Stimulated activated CD4-positive, alpha-beta T cell treated with anti-CD3 and anti-CD28 coated beads, Interleukin-1b, Interleukin-23, amount 100 ng/mL, for 48 hours (primary cell): Measurements from ENCODE around the gene OR10H5.
A peak's percentile ranks its signal among the peaks of the same experiment; 100 is the strongest.
"Not testable (repeated sequence)": the region's sequence is repeated elsewhere in the genome, so short reads cannot be mapped to it uniquely, and the experiment has no call there.

Experiments used
- DNase-seq: peaks from one replicate; pipeline ENCODE4 v3.0.0-alpha.2; 2020

Gene OR10H5

GRCh38 chr19:15812060-15812722 lies 24.7 kb downstream of the OR10H5 start:
- DNase-seq: peak; percentile 6

DNA sequence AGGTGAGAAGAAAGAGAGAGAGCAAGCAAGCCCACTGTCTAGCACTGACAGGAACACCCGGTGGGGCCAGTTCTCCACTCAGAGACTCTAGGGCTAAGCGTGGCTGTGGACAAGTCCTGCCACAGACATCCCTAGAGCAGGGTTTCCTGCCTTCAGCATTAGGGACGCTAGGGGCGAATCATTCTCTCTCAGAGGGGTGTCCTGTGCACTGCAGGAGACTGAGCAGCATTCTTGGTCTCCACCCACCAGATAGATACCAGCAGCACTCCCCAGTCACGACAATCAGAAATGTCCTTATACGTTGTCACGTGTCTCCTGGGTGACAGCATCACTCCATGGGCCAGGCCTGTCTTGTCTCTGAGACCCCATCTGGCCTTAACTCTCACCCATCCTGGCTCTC lies 26.5 kb downstream of the OR10H5 start:
- DNase-seq: no peak

DNA sequence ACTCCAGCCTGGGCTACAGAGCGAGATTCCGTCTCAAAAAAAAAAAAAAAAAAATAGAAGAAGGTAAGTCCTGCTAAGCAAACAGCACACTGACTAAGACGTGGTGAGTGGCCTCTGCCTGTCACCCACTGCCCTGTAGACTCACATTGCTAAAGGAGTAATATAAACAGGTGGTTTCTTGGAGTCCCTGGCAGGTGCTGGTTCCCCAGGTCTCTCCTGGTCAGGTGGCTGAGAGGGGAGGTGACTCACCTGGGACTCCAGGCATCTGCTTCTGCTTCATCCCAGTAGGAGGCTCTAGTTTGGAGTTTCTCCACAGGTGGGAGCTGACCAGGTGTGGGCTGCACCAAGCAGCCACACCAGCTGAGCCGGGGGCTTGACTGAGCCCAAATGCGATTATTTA lies 27.8 kb downstream of the OR10H5 start, which contains the start of gene OR10H1:
OR10H1 (minus strand) TSS at position 359 of the 400 bp plus-strand sequence. CDS start 7,627 bp downstream, outside the sequence.
- DNase-seq: no peak

DNA sequence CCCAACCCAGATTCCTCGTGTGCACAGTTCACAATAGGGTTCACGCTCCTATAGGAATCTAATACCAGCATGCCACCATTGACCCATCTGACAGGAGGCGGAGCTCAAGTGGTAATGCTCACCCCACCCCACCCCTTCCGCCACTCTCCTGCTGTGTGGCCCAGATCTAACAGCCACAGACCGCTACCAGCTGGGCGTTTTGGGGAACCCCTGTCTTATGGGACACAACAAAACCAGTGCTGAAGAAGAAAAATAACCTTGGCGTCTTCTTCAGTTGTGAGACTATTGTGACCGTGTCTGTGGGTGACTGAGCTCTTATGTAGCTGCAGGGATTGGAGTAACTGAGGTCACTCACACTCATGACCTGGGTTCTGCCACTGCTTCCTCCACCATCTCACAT lies 33.2 kb downstream of the OR10H5 start:
- DNase-seq: no peak

DNA sequence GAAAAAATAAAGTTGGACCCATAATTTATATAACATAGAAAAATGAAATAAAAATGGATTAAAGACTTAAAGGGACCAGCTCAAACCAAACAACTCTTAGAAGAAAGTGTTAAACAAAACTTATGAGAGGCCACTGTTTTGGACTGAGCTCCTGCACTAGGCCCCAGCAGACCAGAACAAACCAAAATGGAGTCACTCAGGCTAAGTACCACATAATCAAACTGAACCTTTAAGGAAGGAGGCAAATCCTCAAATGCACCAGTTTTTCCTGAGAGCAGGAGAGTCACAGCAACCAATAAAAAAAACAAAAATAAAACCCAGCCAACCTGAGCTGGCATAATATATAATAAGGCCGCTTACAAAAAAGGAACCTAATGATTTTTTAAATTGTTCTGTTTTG lies 38.3 kb downstream of the OR10H5 start:
- DNase-seq: no peak

DNA sequence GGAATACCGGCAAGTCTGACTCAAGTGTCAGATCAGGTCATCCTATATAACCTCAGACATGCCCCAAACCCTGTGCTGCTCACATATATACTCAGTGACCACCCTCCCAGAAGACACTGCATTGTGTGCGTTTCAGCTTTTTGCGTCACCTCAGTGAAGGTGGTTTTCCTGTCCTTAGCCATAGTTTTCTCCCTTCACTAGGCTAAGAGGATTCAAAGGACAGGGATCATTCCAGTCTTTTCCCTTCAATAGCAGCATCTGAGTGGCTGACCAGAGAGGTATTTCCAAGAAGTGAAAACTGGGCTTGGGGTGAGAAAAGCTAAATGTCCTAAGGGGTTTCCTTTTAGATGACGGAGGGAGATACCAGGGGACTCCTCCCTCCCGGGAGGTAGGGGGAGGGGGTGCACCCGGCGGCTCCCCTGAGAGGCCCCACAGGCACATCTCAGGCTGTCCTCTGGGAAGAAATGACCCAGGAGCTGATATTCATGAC lies 40.7 kb downstream of the OR10H5 start:
- DNase-seq: no peak

- not testable (repeated sequence) for DNase-seq
Observed at GRCh38 chr19:15828611-15829305, 41.3 kb downstream of the OR10H5 start.

- no peak for DNase-seq
Observed at GRCh38 chr19:15829306-15829698, 41.8 kb downstream of the OR10H5 start.

DNA sequence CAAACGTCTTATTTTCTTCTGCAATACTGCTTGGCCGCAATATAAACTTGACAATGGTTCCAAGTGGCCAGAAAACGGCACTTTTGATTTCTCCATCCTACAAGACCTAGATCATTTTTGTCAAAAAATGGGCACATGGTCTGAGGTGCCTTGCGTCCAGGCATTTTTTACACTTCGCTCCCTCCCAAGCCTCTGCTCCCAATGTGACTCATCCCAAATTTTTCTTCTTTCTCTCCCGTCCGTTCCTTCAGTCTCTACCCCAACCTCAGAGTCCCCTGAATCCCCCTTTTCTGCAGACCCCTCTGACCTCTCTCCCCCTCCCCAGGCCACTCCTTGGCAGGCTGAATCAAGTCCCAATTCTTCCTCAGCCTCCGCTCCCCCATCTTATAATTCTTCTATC lies 42.3 kb downstream of the OR10H5 start:
- no peak for DNase-seq

DNA sequence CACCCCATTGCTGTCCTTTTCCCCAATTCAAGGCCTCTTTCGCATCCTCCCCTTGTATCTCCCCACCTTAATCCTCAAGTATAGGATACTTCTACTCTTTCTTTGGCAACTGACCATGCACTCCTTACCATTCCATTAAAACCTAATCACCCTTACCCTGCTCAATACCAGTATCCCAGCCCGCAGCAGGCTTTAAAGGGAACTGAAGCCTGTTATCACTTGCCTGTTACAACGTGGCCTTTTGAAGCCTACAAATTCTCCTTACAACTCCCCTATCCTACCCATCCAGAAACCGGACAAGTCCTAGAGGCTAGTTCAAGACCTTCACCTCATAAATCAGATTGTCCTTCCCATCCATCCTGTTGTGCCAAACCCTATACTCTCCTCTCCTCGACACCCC lies 44.2 kb downstream of the OR10H5 start:
- no peak for DNase-seq

GRCh38 chr19:15834232-15834631 lies 46.8 kb downstream of the OR10H5 start:
- DNase-seq: not testable (repeated sequence)

DNA sequence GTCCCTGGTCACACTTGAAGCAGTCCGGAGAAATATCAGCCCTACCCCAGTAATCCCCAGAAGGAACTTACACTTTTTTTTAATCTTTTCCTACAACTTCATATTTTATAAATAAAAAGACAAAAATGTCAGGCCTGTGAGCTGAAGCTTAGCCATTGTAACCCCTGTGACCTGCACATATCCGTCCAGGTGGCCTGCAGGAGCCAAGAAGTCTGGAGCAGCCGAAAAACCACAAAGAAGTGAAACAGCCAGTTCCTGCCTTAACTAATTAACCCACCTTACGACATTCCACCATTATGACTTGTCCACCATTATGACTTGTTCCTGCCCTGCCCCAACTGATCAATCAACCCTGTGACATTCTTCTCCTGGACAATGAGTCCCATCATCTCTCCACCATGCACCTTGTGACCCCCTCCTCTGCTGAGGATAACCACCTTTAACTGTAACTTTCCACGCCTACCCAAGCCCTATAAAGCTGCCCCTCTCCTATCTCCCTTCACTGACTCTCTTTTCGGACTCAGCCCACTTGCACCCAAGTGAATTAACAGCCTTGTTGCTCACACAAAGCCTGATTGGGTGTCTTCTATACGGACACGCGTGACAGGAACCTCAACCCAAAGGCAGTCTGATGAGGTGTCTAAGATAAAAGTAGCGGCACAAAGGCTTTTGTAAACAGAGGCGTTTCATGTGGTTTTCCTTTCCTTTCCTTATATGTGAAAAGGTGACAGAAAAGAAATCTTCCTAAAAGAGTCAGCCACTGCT lies 48.3 kb downstream of the OR10H5 start:
- peak; percentile 50 for DNase-seq

GRCh38 chr19:15836330-15837220 lies 49.1 kb downstream of the OR10H5 start:
- DNase-seq: peak; percentile 94

GRCh38 chr19:15837221-15837731 lies 49.8 kb downstream of the OR10H5 start:
- peak; percentile 8 for DNase-seq

- no peak for DNase-seq
Observed at GRCh38 chr19:15838351-15838750, 50.9 kb downstream of the OR10H5 start.

- DNase-seq: not testable (repeated sequence)
Observed at GRCh38 chr19:15839888-15840287, 52.4 kb downstream of the OR10H5 start.

- DNase-seq: no peak
Observed at GRCh38 chr19:15840833-15841232, 53.4 kb downstream of the OR10H5 start.

DNA sequence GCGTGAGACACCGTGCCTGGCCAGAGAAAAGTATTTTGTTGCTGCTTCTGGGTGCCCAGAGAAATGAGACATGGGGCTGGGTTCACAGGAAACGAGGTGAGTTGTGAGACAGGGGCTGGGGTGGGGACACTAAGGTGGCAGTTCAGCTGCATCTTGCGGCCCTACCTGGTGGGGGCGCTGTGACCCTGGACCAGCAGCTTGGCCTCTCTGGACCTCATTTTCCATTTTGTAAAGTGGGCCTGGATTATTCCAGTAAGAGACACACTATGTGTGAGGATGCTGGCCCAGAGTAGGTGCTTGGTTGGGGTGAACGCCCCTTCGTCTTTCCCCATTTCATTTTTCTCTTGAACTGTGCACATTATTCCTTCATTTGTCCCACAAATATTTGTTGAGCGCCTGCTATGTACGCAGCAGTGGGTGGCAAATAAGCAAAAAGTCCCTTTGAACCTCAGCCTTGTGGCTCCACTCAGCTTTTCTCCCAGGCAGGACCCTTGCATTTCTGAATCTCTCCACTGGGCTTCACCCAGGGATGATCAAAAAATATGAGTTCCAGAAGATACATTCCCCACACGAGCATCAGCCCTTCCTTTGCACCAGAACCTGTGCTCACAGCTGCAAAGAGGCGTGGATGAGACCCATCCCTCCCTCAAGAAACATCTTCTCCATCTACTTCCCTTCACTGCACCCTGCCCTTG lies 54.6 kb downstream of the OR10H5 start:
- peak; percentile 25 for DNase-seq

- no peak for DNase-seq
Observed at GRCh38 chr19:15843203-15843893, 55.9 kb downstream of the OR10H5 start.

DNA sequence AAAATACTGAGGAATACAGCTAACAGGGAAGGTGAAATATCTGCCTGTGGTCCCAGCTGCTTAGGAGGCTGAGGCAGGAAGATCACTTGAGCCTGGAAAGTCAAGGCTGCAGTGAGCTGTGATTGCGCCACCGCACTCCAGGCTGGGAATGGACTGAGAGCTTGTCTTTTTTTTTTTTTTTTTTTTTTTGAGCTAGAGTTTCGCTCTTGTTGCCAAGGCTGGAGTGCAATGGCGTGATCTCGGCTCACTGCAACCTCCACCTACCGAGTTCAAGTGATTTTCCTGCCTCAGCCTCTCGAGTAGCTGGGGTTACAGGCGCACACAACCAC lies 56.4 kb downstream of the OR10H5 start:
- not testable (repeated sequence) for DNase-seq

DNA sequence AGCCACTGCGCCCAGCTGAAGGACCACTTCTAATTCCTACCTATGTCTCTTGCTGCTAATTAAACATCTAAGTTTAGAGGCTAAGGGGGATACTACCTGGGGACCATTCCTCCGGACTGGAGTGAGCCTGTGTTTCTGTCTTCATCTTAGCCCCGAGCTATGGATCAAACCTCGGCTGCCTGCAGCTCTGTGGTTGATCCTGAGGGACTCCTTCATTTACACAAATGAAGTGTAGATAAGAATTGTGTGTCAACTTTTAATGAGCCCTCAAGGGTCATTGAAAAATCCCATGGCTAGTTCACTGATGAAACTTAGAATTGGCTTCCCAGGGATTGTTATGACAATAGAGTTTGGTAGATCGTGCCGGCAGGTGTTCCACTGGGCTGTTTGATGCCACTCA lies 59.5 kb downstream of the OR10H5 start:
- DNase-seq: no peak
